Activated T-helper 9 cell treated with anti-CD3 and anti-CD28 coated beads, Interleukin-2, amount 50 U/mL, for 16 hours (primary cell): ENCODE data around the gene MCTP2.
"Not testable (repeated sequence)": the region's sequence is repeated elsewhere in the genome, so short reads cannot be mapped to it uniquely, and the experiment has no call there.

Experiments
- DNase-seq: peaks from one replicate; pipeline ENCODE4 v3.0.0-alpha.2; 2020; ENCODE audit warnings: low read depth

MCTP2 gene

GRCh38 chr15:94455297-94455696, 223.9 kb downstream of the MCTP2 start:
- no peak for DNase-seq

- no peak for DNase-seq
Measured at GRCh38 chr15:94456226-94456625, 224.9 kb downstream of the MCTP2 start.

GRCh38 chr15:94457661-94458060, 226.3 kb downstream of the MCTP2 start:
- no peak for DNase-seq

GRCh38 chr15:94460624-94461023, 229.3 kb downstream of the MCTP2 start:
- no peak for DNase-seq

GRCh38 chr15:94467034-94467433, 235.7 kb downstream of the MCTP2 start:
- DNase-seq = no peak

- no peak for DNase-seq
Measured at GRCh38 chr15:94470492-94470891, 239.1 kb downstream of the MCTP2 start.

- DNase-seq = no peak
Measured at GRCh38 chr15:94476686-94477085, 245.3 kb downstream of the MCTP2 start.

- DNase-seq = no peak
Measured at GRCh38 chr15:94477913-94478553, 246.7 kb downstream of the MCTP2 start.

GRCh38 chr15:94478763-94479162, 247.4 kb downstream of the MCTP2 start:
- DNase-seq = no peak

- DNase-seq = no peak
Measured at GRCh38 chr15:94480289-94480834, 249.0 kb downstream of the MCTP2 start.

- DNase-seq = no peak
Measured at GRCh38 chr15:94485148-94485719, 253.9 kb downstream of the MCTP2 start.

GRCh38 chr15:94487635-94488034, 256.3 kb downstream of the MCTP2 start:
- no peak for DNase-seq

- no peak for DNase-seq
Measured at GRCh38 chr15:94493176-94493575, 261.8 kb downstream of the MCTP2 start.

- DNase-seq = not testable (repeated sequence)
Measured at GRCh38 chr15:94493586-94493985, 262.2 kb downstream of the MCTP2 start.

GRCh38 chr15:94494732-94495131, 263.4 kb downstream of the MCTP2 start:
- DNase-seq = no peak

- DNase-seq = no peak
Measured at GRCh38 chr15:94503293-94503692, 271.9 kb downstream of the MCTP2 start.

GRCh38 chr15:94509259-94509658, 277.9 kb downstream of the MCTP2 start:
- no peak for DNase-seq

- no peak for DNase-seq
Measured at GRCh38 chr15:94522125-94522524, 290.8 kb downstream of the MCTP2 start.

- DNase-seq = no peak
Measured at GRCh38 chr15:94523873-94524272, 292.5 kb downstream of the MCTP2 start.

GRCh38 chr15:94524565-94524964, 293.2 kb downstream of the MCTP2 start:
- no peak for DNase-seq

GRCh38 chr15:94526071-94526689, 294.8 kb downstream of the MCTP2 start:
- no peak for DNase-seq

- no peak for DNase-seq
Measured at GRCh38 chr15:94532226-94532625, 300.9 kb downstream of the MCTP2 start.
